HEK293T (cell line): ENCODE data around the gene CALHM3.

Source experiments
- ARNT ChIP-seq: fragments of 450-650 bp; IDR thresholded peaks from 2 replicates; pipeline ENCODE4 v1.6.1; 2017; ENCODE audit warnings: mild to moderate bottlenecking
- BHLHE40 ChIP-seq: fragments of 450-650 bp; IDR thresholded peaks from 2 replicates; pipeline ENCODE4 v1.6.1; 2016; ENCODE audit warnings: mild to moderate bottlenecking, moderate library complexity, borderline replicate concordance
- ELF4 ChIP-seq: fragments of 450-650 bp; IDR thresholded peaks from 2 replicates; pipeline ENCODE4 v1.6.1; 2017; ENCODE audit warnings: antibody characterized with exemption
- FOXK2 ChIP-seq: fragments of 450-650 bp; IDR thresholded peaks from 2 replicates; pipeline ENCODE4 v1.6.1; 2016; ENCODE audit warnings: mild to moderate bottlenecking
- HDGF ChIP-seq: fragments of 450-650 bp; IDR thresholded peaks from 2 replicates; pipeline ENCODE4 v1.6.1; 2017; ENCODE audit warnings: antibody characterized with exemption, borderline replicate concordance
- L3MBTL2 ChIP-seq: fragments of 450-650 bp; conservative IDR thresholded peaks from 2 replicates; pipeline ENCODE4 v1.6.1; 2016; ENCODE audit warnings: mild to moderate bottlenecking
- NFRKB ChIP-seq: fragments of 450-650 bp; IDR thresholded peaks from 2 replicates; pipeline ENCODE4 v1.6.1; 2016; ENCODE audit warnings: mild to moderate bottlenecking, moderate library complexity
- PKNOX1 ChIP-seq: fragments of 450-650 bp; IDR thresholded peaks from 2 replicates; pipeline ENCODE4 v1.6.1; 2016
- SUZ12 ChIP-seq: fragments of 450-650 bp; IDR thresholded peaks from 2 replicates; pipeline ENCODE4 v1.6.1; 2016; ENCODE audit warnings: mild to moderate bottlenecking
- TARDBP ChIP-seq: fragments of 450-650 bp; IDR thresholded peaks from 2 replicates; pipeline ENCODE4 v1.6.1; 2016

GRCh38 chr10:103497161-103497915 lies 18.3 kb upstream of the CALHM3 start:
- TF ChIP-seq TARDBP (no peak), BHLHE40 (no peak), PKNOX1 (no peak), FOXK2 (no peak), ELF4 (no peak), SUZ12 (no peak), HDGF (no peak), NFRKB (no peak), L3MBTL2 (no peak), ARNT (no peak)
